Karpas-422 (cell line): ENCODE data around the gene MYLK2. TPM values are rescaled to one million over a fixed set of nuclear protein-coding genes. Genes with fewer than 3 reads are reported as not detected.

Experiments used
- DNase-seq: peaks from one replicate; pipeline ENCODE4 v3.0.0-alpha.2; 2015
- H2AFZ ChIP-seq: fragments of 200-600 bp; sonication (generic); 2 replicates; pipeline ENCODE4 v1.6.1; 2014; ENCODE audit warnings: antibody characterized with exemption, low read length, mixed read lengths
- H3K27ac ChIP-seq: fragments of 200-600 bp; sonication (generic); 2 replicates; pipeline ENCODE4 v1.5.1; 2014; ENCODE audit warnings: mild to moderate bottlenecking, low read length, moderate library complexity
- H3K27me3 ChIP-seq: fragments of 200-600 bp; sonication (generic); 2 replicates; pipeline ENCODE4 v1.6.1; 2014; ENCODE audit warnings: low read length, mixed read lengths
- H3K36me3 ChIP-seq: fragments of 200-600 bp; sonication (generic); 2 replicates; pipeline ENCODE4 v1.6.1; 2014; ENCODE audit warnings: low read length, mixed read lengths; ENCODE audit not compliant: insufficient read depth
- H3K4me1 ChIP-seq: fragments of 200-600 bp; sonication (generic); 2 replicates; pipeline ENCODE4 v1.6.1; 2014; ENCODE audit warnings: mild to moderate bottlenecking, low read length, mixed read lengths
- H3K4me2 ChIP-seq: fragments of 200-600 bp; sonication (generic); 2 replicates; pipeline ENCODE4 v1.6.1; 2014; ENCODE audit warnings: low read length, low read depth, mild to moderate bottlenecking; ENCODE audit not compliant: poor library complexity, severe bottlenecking
- H3K4me3 ChIP-seq: fragments of 200-600 bp; sonication (generic); 2 replicates; pipeline ENCODE4 v1.5.1; 2014; ENCODE audit warnings: mild to moderate bottlenecking, antibody characterized with exemption, low read length, mixed read lengths
- H3K79me2 ChIP-seq: fragments of 200-600 bp; sonication (generic); 2 replicates; pipeline ENCODE4 v1.6.1; 2014; ENCODE audit warnings: mild to moderate bottlenecking, low read length, mixed read lengths
- H3K9ac ChIP-seq: fragments of 200-600 bp; sonication (generic); 2 replicates; pipeline ENCODE4 v1.6.0; 2014; ENCODE audit warnings: low read length
- H3K9me2 ChIP-seq: fragments of 200-600 bp; sonication (generic), shearing (Covaris generic); replicated peaks from 2 replicates; pipeline ENCODE4 v1.6.0; 2014; ENCODE audit warnings: mild to moderate bottlenecking, low read length, moderate library complexity; ENCODE audit not compliant: insufficient read depth
- H3K9me3 ChIP-seq: fragments of 300-700, 200-600 bp; sonication (generic); 2 replicates; pipeline ENCODE4 v1.6.1; 2014; ENCODE audit warnings: low read length, mixed read lengths
- H4K20me1 ChIP-seq: fragments of 200-600 bp; sonication (generic); 2 replicates; pipeline ENCODE4 v1.6.1; 2014; ENCODE audit warnings: mild to moderate bottlenecking, antibody characterized with exemption, low read length, low read depth; ENCODE audit not compliant: insufficient read depth
- total RNA-seq: library from RNA; depleted of rRNA; stranded (reverse); fragments of >200 nt; shearing (Covaris generic); gene quantifications from 2 replicates; pipeline ENCODE4 v1.2.3, GENCODE V29; 2014; ENCODE audit warnings: low replicate concordance; rRNA removed

Gene MYLK2
- total RNA-seq, result 0.22 TPM in 2 replicates

DNA sequence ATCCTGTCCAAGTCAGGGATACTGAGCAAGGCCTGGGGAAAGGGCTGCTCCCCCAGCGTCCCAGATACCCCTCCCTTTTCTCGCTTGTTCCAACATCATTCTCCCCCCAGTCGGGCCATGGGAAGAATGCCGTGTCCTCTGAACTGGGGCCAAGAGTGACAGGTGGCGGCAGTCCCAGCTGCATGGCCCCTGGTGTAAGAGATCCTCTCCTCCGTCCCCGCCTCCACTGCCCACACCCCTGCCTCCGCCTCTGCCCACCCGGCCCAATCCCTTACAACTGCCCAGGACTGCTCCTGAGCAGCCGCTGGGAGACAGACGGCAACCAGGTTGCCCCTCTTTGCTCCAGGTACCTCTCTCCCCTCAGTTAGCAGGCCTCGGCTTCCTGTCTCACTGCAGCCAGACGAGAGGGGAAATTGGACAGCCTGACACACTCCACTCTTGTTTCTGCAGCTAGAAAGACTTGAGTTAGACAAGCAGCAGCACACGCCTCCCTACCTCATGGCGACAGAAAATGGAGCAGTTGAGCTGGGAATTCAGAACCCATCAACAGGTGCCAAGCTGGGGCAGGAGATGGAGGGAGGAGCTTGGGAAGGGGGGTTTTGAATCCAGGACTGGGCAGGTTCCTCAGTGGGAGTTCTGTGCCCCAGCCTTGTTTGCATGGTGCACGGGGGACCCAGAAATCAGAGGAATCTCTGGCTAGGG lies at the start of gene MYLK2:
Gene MYLK2 (plus strand): TSS at position 274 of the 702 bp plus-strand sequence. CDS start 225 bp downstream, at position 499.
- H3K27ac ChIP-seq, result no peak within 1 kb of the TSS
- H3K27me3 ChIP-seq, result no peaks in the 10 kb centered on the region
- H3K36me3 ChIP-seq, result no peaks in the 10 kb centered on the region
- peaks cover 5% of the 10 kb centered on the region; the same call in 1 of the 2 replicates for H3K4me1 ChIP-seq
- no peak within 1 kb of the TSS for H3K9ac ChIP-seq
- no peaks in the 10 kb centered on the region for H3K79me2 ChIP-seq
- no peak within 1 kb of the TSS for H3K4me2 ChIP-seq
- DNase-seq, result no peak
- H2AFZ ChIP-seq, result no peak within 1 kb of the TSS
- H3K9me3 ChIP-seq, result no peaks in the 10 kb centered on the region
- H4K20me1 ChIP-seq, result no peaks in the 10 kb centered on the region
- H3K9me2 ChIP-seq, result no peaks in the 10 kb centered on the region
- H3K4me3 ChIP-seq, result no peak within 1 kb of the TSS

GRCh38 chr20:31769681-31770080 lies 49.5 kb upstream of the MYLK2 start:
- no peak overlapping the region for H3K27ac ChIP-seq
- H2AFZ ChIP-seq, result no peak overlapping the region
- H3K27me3 ChIP-seq, result no peaks in the 10 kb centered on the region
- H3K9me3 ChIP-seq, result no peaks in the 10 kb centered on the region
- H3K36me3 ChIP-seq, result peaks cover 69% of the 10 kb centered on the region
- H3K9ac ChIP-seq, result no peak overlapping the region
- H3K4me1 ChIP-seq, result no peaks in the 10 kb centered on the region
- peaks cover 52% of the 10 kb centered on the region for H3K79me2 ChIP-seq
- no peaks in the 10 kb centered on the region for H3K9me2 ChIP-seq
- no peak overlapping the region for H3K4me3 ChIP-seq
- H3K4me2 ChIP-seq, result no peak overlapping the region
- no peak for DNase-seq
- H4K20me1 ChIP-seq, result no peaks in the 10 kb centered on the region

DNA sequence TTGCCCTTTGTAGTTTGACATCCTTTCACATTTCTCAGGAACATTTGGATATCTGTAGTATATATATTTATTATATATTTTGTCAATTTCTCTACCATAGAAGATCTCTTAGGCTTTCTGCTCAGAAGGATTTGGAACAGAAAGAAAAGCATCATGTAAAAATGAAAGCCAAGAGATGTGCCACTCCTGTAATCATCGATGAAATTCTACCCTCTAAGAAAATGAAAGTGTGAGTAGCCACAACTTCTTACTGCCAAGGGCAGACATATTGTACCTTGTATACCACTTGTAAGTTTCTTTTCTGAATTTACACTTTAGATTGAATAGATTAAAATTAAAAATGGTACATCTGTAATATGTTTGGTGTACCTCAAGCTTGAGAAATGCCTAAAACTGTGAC lies 48.9 kb upstream of the MYLK2 start:
- H3K4me3 ChIP-seq, result no peak overlapping the region
- no peak for DNase-seq
- no peak overlapping the region for H3K27ac ChIP-seq
- H2AFZ ChIP-seq, result no peak overlapping the region
- H3K9me3 ChIP-seq, result no peaks in the 10 kb centered on the region
- peaks cover 67% of the 10 kb centered on the region for H3K36me3 ChIP-seq
- H3K4me2 ChIP-seq, result no peak overlapping the region
- no peaks in the 10 kb centered on the region for H3K27me3 ChIP-seq
- no peaks in the 10 kb centered on the region for H4K20me1 ChIP-seq
- H3K9me2 ChIP-seq, result no peaks in the 10 kb centered on the region
- H3K79me2 ChIP-seq, result peaks cover 50% of the 10 kb centered on the region
- no peak overlapping the region for H3K9ac ChIP-seq
- H3K4me1 ChIP-seq, result no peaks in the 10 kb centered on the region

DNA sequence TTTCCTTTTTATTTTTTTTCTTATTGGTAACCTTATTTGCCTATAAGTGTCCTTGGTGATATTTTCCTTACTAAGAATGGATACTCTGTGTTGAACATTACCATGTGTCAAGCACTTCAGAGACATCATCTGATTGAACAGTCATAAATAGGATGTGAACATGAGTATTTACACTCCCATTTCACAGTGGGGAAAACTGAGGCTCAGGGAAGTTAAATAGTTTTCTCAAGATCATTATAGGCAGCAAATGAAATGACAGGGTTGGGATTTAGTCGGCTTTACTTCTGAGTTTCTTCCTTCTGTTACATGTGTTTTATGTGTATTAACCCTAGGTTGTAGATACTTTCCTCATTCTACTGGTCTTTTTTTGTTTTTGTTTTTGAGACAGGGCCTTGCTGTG lies 44.7 kb upstream of the MYLK2 start:
- H3K4me2 ChIP-seq, result no peak overlapping the region
- H2AFZ ChIP-seq, result no peak overlapping the region
- peaks cover 33% of the 10 kb centered on the region for H3K79me2 ChIP-seq
- H3K9me3 ChIP-seq, result no peaks in the 10 kb centered on the region
- no peak overlapping the region for H3K9ac ChIP-seq
- H3K36me3 ChIP-seq, result peaks cover 65% of the 10 kb centered on the region
- H4K20me1 ChIP-seq, result no peaks in the 10 kb centered on the region
- no peaks in the 10 kb centered on the region for H3K9me2 ChIP-seq
- peak; percentile 38 for DNase-seq
- no peaks in the 10 kb centered on the region for H3K27me3 ChIP-seq
- H3K27ac ChIP-seq, result no peak overlapping the region
- no peaks in the 10 kb centered on the region for H3K4me1 ChIP-seq
- no peak overlapping the region for H3K4me3 ChIP-seq

DNA sequence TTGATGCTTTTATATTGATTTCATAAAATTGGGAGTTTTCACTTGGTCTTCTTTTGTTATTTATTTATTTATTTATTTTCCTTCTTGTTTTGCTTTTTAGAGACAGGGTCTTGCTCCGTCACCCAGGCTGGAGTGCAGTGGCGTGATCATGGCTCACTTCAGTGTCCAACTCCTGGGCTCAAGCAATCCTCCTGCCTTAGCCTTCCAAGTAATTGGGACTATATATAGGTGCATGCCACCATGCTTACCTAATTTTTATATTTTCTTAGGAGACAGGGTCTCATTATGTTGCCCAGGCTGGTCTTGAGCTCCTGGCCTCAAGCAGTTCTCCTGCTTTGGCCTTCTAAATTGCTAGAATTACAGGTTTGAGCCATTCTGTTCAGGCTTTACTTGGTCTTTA lies 38.3 kb upstream of the MYLK2 start:
- H3K4me3 ChIP-seq, result no peak overlapping the region
- H4K20me1 ChIP-seq, result no peaks in the 10 kb centered on the region
- no peak overlapping the region for H2AFZ ChIP-seq
- peaks cover 67% of the 10 kb centered on the region for H3K36me3 ChIP-seq
- H3K27me3 ChIP-seq, result no peaks in the 10 kb centered on the region
- no peak overlapping the region for H3K9ac ChIP-seq
- DNase-seq, result peak; percentile 34
- no peaks in the 10 kb centered on the region for H3K4me1 ChIP-seq
- 0 out of 2 replicates have a peak, but pooled peaks cover 7% of the 10 kb centered on the region for H3K79me2 ChIP-seq
- no peak overlapping the region for H3K27ac ChIP-seq
- H3K9me2 ChIP-seq, result no peaks in the 10 kb centered on the region
- H3K4me2 ChIP-seq, result no peak overlapping the region
- H3K9me3 ChIP-seq, result no peaks in the 10 kb centered on the region

DNA sequence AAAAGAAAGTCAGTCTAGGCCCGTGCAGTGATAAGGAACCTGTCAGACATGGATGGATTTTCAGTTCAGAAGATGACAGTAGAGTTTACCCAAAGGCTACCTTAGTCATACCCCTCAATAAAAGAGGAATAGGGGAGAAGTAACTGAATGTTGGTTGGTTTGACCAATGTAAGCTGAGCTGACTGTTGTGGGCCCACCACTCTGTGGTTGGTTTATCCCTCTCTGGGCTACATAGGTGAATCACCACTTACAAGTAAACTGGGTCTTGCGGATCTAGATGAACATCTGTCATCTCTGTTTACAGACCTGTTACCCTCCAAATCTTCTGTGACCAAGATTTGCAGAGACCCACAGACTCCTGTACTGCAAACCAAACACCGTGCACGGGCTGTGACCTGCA lies 37.2 kb upstream of the MYLK2 start:
- Histone ChIP-seq H4K20me1 (no peaks in the 10 kb centered on the region), H2AFZ (no peak overlapping the region), H3K9me3 (no peaks in the 10 kb centered on the region), H3K27me3 (no peaks in the 10 kb centered on the region), H3K36me3 (peaks cover 74% of the 10 kb centered on the region), H3K27ac (no peak overlapping the region), H3K9me2 (no peaks in the 10 kb centered on the region), H3K4me2 (no peak overlapping the region), H3K9ac (no peak overlapping the region), H3K79me2 (peaks cover 13% of the 10 kb centered on the region; the same call in 1 of the 2 replicates), H3K4me1 (no peaks in the 10 kb centered on the region), H3K4me3 (no peak overlapping the region)
- DNase-seq, result peak; percentile 29

DNA sequence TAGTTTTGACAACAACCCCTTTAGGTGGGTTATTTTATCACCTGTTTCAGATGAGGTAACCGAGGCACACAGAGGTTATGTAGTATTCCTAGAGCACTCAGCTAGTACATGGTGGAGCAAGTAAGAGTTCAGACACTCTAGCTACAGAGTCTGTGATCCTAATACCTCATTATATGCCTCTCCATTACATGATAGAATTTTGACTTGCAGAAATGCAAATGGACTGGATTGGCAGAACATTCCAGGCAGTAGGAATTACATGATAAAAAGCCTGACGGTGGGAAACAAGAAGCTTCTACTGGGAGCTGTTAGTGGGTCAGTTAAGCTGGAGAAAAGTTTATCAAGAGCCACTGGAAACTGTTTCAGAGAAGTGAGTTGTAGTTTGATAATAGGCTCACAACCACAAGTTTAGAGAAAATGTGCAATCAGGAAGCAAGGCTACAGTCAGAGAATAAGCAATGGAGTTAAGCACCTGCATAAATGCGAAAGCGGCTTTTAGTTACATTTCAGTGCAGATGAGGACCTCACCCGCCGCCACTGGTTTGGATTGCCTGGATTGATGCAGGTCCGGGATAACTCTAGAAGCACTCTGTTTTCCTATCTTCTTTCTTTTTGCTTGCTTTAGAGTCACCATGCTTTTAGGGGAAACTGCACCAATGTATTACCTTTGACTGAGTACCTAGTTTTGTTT lies 34.7 kb upstream of the MYLK2 start:
- H3K27me3 ChIP-seq, result no peaks in the 10 kb centered on the region

GRCh38 chr20:31785089-31785488 lies 34.1 kb upstream of the MYLK2 start:
- Histone ChIP-seq H4K20me1 (no peaks in the 10 kb centered on the region), H3K36me3 (peaks cover 67% of the 10 kb centered on the region), H3K4me3 (no peak overlapping the region), H3K9ac (no peak overlapping the region), H2AFZ (no peak overlapping the region), H3K9me2 (no peaks in the 10 kb centered on the region), H3K79me2 (peaks cover 30% of the 10 kb centered on the region; the same call in 1 of the 2 replicates), H3K27me3 (no peaks in the 10 kb centered on the region), H3K27ac (no peak overlapping the region), H3K4me1 (no peaks in the 10 kb centered on the region), H3K9me3 (no peaks in the 10 kb centered on the region), H3K4me2 (no peak overlapping the region)
- peak; percentile 0 for DNase-seq

More for the DNA sequence above, 34.7 kb upstream of the MYLK2 start:
- DNase-seq, result peak; percentile 34
- Histone ChIP-seq H4K20me1 (no peaks in the 10 kb centered on the region), H3K4me3 (no peak overlapping the region), H3K9me2 (no peaks in the 10 kb centered on the region), H3K27ac (no peak overlapping the region), H2AFZ (no peak overlapping the region), H3K9ac (no peak overlapping the region), H3K9me3 (no peaks in the 10 kb centered on the region), H3K4me2 (no peak overlapping the region), H3K4me1 (no peaks in the 10 kb centered on the region), H3K79me2 (peaks cover 25% of the 10 kb centered on the region; the same call in 1 of the 2 replicates), H3K36me3 (peaks cover 68% of the 10 kb centered on the region)
